Amniotic epithelial cell (primary cell): ENCODE results near the gene RAB26.

ENCODE experiments used
- DNase-seq: peaks from one replicate; pipeline ENCODE4 v3.0.0-alpha.2; 2010; ENCODE audit warnings: low read depth

RAB26 gene

GRCh38 chr16:2142942-2143877 is 5.2 kb upstream of the RAB26 start:
- no peak for DNase-seq

GRCh38 chr16:2143878-2144485 is 4.4 kb upstream of the RAB26 start:
- no peak for DNase-seq

DNA sequence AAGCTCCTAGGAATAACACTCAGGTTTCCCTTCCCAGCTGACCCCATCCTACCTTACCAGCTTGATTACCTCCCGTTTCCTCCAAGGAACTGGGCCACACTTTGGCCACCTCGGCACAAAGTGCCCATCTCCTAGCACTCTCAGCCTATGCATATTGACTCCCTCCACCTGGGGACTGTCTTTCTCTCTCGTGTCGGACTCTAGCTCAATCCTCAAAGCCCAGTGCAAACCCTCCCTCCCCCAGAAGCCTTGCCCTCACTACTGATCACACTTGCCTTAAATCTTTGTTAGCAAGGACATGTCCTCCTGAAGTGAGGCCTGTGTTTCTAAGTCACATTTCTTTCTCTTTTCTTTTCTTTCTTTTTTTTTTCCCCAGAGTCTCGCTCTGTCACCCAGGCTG is 2.6 kb upstream of the RAB26 start:
- DNase-seq = no peak

- DNase-seq = no peak
These were observed 1.0 kb upstream of the RAB26 start for GRCh38 chr16:2147378-2147777.

DNA sequence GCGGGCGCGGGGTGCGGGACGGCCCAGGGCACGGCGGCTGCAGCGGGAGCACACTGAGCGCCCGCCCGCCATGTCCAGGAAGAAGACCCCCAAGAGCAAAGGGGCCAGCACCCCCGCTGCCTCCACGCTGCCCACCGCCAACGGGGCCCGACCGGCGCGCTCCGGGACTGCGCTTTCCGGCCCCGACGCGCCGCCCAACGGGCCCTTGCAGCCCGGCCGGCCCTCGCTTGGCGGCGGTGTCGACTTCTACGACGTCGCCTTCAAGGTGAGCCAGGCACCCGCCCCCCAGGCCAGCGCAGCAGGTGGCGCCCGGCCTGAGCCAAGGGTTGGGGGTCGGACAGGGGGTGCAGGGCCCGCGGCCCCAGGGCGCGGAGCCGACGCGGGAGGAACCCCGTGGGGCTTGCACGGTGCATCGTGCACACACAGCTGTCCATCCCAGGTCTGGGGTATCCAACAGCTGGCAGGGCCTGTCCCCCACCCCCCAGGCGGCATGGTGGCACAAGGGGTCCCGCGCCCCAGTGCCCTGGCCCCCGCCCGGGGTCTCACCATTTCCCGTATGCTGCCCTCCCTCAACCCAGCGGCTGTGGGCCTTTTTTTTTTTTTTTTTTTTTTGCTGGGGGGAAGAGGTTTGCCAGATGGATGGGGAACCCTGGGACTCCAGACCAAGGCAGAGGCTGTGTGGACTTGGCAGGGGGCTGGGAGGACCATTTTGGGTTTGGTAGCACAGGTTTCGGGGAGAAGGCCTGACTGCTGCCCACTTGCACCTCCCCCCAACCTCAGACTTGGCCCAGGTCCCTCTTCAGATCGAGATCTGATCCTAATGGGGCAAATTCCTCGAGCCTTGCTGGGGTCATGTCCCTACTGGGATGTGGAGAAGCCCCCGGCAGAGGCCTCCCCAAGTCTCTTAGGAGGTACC is 547 bp downstream of the RAB26 start:
- no peak for DNase-seq

- no peak for DNase-seq
These were observed 1.4 kb downstream of the RAB26 start for GRCh38 chr16:2149630-2150417.

DNA sequence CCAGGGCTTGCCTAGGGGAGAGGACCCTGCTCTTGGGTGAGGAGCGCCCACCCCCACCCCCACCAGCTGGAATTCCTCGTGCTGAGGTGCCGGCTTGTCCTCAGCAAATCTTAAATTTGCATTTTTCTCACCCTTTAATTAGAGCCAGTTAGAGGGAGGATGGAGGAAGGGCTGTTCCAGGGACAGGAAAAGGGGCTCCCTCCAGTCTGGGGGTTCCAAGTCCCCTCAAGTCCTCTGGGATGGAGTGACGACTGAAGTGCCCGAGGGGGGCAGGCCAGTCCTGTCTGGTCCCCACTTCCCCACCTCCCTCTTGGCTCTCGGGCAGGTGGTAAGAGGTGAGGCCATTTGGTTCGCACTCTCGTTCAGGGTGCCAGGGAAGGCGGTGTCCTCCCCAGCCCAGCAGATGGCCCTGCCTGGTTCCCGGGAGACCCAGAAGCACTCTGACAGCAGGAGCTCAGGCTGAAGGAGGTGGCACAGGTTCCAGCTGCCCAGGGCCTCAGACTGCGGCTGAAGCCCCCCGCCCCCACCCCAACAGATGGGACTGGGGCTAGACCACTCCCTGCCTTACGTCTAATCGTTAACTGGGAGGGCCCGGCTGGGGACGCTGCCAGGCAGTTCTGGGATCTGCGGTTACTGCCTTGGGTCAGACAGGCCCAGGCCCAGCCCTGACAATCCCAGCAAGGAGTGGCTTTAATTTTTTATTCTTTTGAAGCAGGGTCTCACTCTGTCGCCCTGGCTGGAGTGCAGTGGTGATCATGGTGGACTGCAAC is 2.2 kb downstream of the RAB26 start:
- peak; percentile 13 for DNase-seq

- no peak for DNase-seq
These were observed 3.0 kb downstream of the RAB26 start for GRCh38 chr16:2151188-2152091.

DNA sequence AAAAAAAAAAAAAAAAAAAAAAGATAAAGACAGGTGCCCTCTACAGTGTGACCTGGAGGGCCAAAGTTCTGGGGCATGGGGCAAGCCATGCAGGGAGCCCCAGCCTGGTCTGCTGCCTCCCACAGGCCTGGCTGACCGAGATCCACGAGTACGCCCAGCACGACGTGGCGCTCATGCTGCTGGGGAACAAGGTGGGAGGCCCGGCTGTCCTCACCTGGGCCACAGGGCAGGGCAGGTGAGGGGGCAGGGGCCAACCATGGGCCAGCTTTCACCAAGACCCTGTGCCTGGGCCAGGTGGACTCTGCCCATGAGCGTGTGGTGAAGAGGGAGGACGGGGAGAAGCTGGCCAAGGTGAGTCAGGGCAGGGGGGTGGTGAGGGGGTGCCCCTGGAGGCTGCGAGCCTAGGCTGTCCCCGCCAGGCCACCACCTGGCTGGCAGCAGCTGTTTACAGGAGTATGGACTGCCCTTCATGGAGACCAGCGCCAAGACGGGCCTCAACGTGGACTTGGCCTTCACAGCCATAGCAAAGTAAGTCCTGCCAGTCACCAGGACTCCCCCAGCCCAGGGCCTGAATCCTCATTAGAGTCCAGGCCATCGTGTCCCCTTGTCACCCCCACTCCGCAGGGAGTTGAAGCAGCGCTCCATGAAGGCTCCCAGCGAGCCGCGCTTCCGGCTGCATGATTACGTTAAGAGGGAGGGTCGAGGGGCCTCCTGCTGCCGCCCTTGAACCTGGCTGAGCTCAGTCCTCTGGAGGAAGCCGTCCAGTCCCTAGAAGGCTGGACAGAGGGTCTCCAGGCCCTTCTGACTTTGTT is 4.5 kb downstream of the RAB26 start:
- DNase-seq = peak; percentile 25

DNA sequence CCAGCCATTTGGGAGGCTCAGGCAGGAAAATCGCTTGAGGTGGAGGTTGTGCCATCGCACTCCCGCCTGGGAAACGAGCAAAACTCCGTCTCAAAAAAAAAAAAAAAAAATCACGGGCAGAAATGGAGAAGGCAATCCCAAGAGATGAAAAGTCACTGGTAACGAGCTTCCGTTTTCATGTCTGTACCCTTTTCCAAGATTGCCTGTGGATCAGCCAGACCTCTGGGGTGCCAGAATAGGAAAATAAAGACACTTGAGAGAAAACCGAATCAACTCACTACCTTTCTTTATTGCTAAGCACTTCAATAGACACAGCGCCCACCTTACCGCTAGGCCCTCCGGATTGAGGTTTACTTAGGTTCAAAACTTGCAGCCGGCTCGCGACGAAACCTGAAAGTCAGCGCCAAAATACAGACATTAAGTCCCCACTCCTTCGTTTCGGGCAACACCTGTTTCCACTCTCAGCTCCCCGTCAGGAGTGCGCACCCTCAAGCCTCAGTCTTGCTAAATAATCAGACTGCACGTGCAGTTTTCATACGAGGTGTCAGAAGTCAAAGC is 6.2 kb downstream of the RAB26 start:
- no peak for DNase-seq

DNA sequence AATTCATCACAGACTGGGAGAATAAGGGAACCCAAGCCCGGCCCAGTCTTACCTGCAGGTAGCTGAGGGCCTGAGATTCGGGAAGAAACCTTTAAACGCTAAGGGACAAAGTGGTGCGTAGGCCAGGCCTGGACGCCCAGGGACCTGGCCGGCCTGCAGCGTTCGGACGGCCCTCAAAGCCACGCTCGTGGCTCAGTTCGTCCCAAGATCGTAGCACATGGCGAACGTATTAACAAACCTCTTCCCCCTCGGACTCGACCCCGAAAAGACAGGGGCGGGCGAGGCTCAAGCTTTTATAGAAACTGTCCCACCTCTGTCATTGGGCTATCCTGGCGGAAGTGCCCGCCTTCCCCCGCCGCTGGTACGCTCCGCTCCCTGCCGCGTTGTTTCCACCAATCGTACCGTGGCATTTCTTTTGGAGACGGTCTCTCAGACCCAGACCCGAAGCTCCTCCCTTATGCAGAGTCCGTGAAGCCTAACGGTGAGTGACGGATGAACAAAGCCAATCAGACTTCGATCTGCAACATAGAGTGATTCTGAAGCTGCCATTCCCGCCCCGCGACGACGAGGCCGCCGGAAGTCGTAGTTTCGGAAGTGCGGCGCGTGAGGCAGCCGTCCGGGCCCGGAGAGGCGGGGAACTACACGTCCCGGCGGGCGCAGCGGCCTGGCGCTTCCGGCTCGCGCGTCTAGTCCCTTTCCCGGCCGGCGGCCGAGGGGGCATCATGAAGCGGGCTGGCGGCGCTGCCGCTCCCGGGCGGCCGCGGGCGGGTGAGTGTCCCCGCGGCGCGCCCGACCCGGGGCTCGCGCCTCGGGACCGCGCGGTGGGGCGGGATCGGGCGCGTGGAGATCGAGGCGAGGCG is 6.9 kb downstream of the RAB26 start, which contains the start of gene TRAF7:
Gene TRAF7 (plus strand): TSS at position 692 of the 860 bp plus-strand sequence. CDS start 8,139 bp downstream, outside the sequence.
- DNase-seq = peak; percentile 100

DNA sequence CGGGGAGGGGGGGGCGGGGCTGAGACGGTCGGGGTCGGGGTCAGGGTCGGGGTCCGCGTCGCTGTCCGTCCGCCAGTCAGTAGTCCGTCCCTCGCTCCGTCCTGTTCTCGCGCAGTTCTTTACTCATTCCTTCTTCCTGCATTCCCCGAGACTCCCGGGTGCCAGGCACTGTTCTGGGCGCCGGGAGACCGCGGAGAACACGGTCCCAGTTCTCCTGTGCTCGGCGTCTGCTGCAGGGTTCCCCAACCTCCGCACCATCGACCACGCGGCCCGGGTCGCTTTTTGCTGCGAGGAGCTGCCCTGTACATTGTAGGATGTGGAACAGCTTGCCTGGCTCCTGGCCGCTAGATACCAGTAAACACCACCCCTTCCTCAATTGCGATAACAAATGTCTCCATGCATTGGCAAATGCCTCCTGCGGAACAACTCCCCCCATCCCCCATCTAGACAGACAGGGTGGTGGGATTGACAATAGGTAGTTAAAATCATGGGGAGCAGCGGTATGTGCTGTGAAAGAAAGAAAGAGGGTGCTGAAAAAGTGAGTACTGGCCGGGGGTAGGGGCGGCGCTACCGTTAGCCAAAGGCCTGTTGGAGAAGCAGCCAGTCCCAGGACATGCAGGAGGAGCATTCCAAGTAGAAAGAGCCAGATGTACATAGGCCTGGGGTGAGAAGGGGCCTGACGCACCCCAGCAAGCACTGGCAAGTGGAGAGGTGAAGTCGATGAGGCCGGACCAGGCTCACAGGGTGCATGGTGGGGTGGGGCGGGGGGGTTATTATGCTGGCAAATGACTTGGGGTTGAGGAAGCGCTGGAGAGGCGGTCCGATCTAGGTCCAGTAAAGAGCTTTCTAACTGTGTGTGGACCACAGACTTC is 7.8 kb downstream of the RAB26 start:
- peak; percentile 76 for DNase-seq

- DNase-seq = no peak
These were observed 8.4 kb downstream of the RAB26 start for GRCh38 chr16:2156849-2157224.

- no peak for DNase-seq
These were observed 9.2 kb downstream of the RAB26 start for GRCh38 chr16:2157480-2158261.

GRCh38 chr16:2158262-2158638 is 9.8 kb downstream of the RAB26 start:
- no peak for DNase-seq
